ENCODE data around the gene KRT71.
A peak's percentile ranks its signal among the peaks of the same experiment; 100 is the strongest.
"Not testable (repeated sequence)": the region's sequence is repeated elsewhere in the genome, so short reads cannot be mapped to it uniquely, and the experiment has no call there.

KRT71 gene

DNA sequence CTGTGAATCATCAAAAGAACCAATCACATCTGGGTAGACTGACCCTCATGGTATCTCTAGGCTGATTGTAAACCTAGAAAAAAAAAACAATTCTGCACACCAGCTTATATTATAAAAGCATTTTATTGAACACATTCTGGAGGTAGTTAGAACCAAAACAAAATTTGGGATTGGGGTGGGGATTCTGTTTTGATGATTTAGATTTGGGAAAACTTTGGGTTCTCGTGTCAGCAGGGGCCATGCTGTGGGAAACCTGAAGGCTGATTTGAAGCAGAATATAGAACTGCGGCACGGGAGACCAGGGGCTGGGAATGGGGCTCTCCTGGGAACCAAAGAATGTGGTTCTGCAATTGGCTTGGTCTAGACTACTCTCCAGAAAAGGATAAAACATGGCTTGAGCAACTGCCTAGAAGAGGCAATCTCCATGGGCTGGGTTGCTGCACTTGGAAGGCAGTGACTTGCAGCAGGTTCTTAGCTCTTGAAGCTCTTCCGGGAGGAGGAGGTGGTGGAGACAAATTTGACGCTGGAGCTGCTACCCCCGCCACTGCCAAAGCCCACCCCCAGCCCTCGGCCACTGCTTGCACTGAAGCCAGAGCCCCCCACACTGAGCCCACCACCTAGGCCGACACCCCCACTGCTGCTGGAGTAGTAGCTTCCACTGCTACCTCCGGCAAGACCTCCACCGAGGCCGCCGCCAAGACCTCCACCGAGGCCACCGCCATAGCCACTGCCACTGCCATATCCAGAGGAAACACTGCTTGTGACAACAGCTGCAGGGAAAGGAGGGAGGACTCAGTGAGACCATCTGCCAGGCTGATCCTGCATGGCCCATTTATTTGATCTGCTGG lies 38.2 kb downstream of the KRT71 start:
- no peak overlapping the region for H3K4me3 ChIP-seq (replicated peaks; ENCODE audit: low read depth, low read length)
- DNase-seq (ENCODE audit: low read depth): no peak

DNA sequence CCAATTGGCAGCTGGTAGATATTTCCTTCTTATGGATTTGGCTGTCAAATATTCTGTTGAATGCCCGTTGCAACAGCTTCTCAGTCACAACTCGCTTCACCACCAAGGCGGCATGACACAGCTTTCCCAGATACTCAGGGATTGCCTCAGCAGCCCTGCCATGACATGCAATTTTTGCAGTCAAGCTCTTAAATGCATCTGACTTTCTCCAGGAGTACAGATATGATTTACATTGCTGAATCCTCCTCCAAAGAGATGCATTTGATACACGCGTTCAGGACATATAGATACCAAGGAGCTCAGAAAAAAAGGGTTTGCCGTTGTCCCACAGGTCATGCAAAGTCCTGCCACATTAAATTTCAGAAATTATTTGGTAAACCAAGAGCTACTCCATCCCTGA lies 39.2 kb downstream of the KRT71 start:
- no peak for DNase-seq (ENCODE audit: low read depth)
- TF ChIP-seq, protein P1, sequence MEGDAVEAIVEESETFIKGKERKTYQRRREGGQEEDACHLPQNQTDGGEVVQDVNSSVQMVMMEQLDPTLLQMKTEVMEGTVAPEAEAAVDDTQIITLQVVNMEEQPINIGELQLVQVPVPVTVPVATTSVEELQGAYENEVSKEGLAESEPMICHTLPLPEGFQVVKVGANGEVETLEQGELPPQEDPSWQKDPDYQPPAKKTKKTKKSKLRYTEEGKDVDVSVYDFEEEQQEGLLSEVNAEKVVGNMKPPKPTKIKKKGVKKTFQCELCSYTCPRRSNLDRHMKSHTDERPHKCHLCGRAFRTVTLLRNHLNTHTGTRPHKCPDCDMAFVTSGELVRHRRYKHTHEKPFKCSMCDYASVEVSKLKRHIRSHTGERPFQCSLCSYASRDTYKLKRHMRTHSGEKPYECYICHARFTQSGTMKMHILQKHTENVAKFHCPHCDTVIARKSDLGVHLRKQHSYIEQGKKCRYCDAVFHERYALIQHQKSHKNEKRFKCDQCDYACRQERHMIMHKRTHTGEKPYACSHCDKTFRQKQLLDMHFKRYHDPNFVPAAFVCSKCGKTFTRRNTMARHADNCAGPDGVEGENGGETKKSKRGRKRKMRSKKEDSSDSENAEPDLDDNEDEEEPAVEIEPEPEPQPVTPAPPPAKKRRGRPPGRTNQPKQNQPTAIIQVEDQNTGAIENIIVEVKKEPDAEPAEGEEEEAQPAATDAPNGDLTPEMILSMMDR (IDR thresholded peaks at IDR 0.05; ENCODE audit: low read length, missing control alignments): no peak
- H3K4me3 ChIP-seq (replicated peaks; ENCODE audit: low read depth, low read length): no peak overlapping the region

More for the DNA sequence above, 38.2 kb downstream of the KRT71 start:
- TF ChIP-seq, protein P1 (IDR thresholded peaks at IDR 0.05; ENCODE audit: low read length, missing control alignments): no peak

DNA sequence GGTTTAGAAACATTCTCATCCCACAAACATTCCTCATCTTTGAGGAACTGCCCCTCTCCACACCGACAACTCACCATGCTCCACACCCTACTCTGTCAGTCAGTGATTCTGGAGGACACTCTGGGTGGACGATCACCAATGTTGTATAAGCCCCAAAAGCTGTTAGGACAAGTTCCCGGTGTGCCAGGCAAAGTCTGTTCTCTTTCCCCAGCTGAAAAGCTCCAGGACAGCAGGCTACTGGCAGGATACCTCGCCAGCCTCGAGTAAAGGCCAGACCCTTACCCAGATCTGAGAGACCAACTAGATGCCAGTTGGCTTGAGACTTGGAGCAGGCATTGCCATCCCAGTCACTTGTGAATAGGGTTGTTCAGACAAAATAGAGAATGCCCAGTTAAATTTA lies 44.7 kb downstream of the KRT71 start:
- TF ChIP-seq, protein P1 (IDR thresholded peaks at IDR 0.05; ENCODE audit: low read length, missing control alignments): no peak
- DNase-seq (ENCODE audit: low read depth): no peak
- H3K4me3 ChIP-seq (replicated peaks; ENCODE audit: low read depth, low read length): no peak overlapping the region

DNA sequence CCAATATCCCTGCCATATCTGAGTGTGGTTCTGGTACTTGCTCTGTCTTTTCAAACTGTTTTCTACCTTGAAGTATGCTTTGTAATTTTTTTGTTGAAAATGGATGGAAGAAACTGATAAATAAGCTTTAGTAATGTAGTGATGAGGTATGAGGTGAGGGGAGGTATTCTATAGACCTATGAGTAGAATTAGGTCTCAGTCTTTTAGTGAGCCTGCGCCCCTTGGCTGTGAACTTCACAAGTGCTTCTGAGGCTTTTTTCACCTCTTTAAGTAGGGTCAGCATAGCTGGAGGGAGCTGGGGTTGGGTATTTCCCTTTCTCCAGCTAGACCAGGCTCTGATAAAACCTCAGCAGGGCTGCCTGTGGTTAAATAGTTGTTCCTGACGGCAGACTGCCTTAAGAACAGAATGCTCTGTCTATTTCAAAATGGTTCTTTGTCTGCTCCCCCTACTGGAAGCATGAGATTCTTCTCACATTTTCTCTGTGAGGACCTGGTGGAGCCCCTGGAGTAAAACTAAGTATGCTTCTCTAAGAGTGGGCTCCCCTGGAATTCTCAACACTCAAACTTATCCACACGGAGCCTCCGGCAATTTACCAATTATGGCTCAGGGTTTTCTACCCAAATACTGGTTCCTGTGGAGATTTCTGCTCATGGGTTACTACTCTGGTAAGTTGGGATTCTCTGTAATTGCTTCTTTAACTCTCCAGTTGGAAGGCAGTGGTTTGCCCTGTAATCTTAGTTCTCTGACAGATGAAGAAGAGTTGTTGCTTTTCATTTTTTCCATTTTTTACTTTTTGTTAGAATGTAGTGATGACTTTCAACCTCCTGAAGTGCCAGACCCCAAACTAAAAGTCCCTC lies 45.9 kb downstream of the KRT71 start:
- no peak overlapping the region for H3K4me3 ChIP-seq (replicated peaks; ENCODE audit: low read depth, low read length)
- DNase-seq (ENCODE audit: low read depth): peak; percentile 85
- TF ChIP-seq, protein P1 (IDR thresholded peaks at IDR 0.05; ENCODE audit: low read length, missing control alignments): peak; percentile 76

DNA sequence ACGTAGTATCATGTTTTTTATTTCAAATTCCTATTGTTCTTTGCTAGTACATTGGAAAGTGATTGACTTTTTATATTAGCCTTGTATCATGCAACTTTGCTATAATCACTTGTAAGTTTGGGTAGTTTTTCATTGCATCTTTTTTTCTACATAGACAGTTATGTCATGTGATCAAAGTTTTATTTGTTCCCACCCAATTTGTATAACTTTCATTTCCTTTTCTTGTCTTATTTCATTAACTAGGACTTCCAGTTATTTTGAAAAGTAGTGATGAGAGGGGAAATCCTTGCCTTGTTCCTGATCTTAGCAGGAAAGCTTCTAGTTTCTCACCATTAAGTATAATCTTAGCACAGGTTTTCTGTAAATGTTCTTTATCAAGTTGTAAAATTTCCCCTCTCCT lies 50.1 kb downstream of the KRT71 start:
- DNase-seq (ENCODE audit: low read depth): no peak
- no peak overlapping the region for H3K4me3 ChIP-seq (replicated peaks; ENCODE audit: low read depth, low read length)
- TF ChIP-seq, protein P1 (IDR thresholded peaks at IDR 0.05; ENCODE audit: low read length, missing control alignments): no peak

DNA sequence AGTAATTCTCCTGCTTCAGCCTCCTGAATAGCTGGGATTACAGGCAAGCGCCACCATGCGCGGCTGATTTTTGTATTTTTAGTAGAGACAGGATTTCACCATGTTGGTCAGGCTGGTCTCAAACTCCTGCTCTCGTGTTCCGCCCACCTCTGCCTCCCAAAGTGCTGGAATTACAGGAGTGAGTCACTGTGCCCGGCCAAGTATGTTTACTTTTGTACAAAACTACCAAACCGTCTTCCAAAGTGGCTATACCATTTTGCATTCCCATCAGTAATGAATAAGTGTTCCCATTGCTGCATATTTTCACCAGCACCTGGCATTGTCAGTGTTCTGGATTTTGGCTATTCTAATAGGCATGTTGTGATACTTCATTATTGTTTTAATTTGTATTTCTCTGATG lies 51.5 kb downstream of the KRT71 start:
- no peak overlapping the region for H3K4me3 ChIP-seq (replicated peaks; ENCODE audit: low read depth, low read length)
- TF ChIP-seq, protein P1 (IDR thresholded peaks at IDR 0.05; ENCODE audit: low read length, missing control alignments): no peak
- DNase-seq (ENCODE audit: low read depth): no peak

DNA sequence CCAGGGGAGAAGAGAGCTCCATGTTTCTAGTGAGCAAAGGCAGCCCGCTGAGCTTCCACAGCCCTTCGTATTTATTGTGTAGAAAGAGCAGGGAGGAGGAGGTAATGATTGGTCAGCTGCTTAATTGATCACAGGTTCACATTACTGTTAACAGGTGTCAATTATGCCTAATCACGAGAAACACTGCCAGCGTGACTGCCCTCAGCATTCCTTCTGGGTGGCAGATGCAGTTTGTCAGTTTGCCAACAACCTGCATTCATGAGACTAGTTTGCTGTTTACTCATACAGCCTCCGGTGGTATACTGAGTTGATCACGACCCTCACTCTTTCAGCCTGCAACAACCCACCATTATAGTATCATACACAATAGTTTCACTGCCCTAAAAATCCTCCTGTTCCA lies 52.4 kb downstream of the KRT71 start:
- DNase-seq (ENCODE audit: low read depth); H3K4me3 ChIP-seq (replicated peaks; ENCODE audit: low read depth, low read length): not testable (repeated sequence)
